OCI-LY7 (cell line): ENCODE results near the gene PLPP3. TPM values are rescaled to one million over a fixed set of nuclear protein-coding genes. Genes with fewer than 3 reads are reported as not detected.
"Not testable (repeated sequence)": the region's sequence is repeated elsewhere in the genome, so short reads cannot be mapped to it uniquely, and the experiment has no call there.

Source experiments
- BruUV-seq: library from RNA; stranded (reverse); fragments of 400-500 nt; replicated peaks from 2 replicates; lab custom pipeline; 2021; lab: Mats Ljungman, UMichigan
- CTCF ChIA-PET: fragments of 300-600 bp; sonication (Branson Sonifier 250); formaldehyde crosslinking; loops from one replicate; lab custom pipeline; 2022; ENCODE audit warnings: antibody characterized with exemption; ENCODE audit not compliant: unreplicated experiment; lab: Charles Lee
- POLR2A ChIA-PET: fragments of 300-600 bp; sonication (Branson Sonifier 250); formaldehyde crosslinking; loops from one replicate; lab custom pipeline; 2022; ENCODE audit warnings: antibody characterized with exemption; lab: Charles Lee
- DNase-seq: peaks from one replicate; pipeline ENCODE4 v3.0.0-alpha.2; 2015; ENCODE audit warnings: low spot score
- H2AFZ ChIP-seq: fragments of 200-600 bp; sonication (generic), shearing (Covaris generic); 2 replicates; pipeline ENCODE4 v1.6.1; 2014; ENCODE audit warnings: mild to moderate bottlenecking, antibody characterized with exemption, low read length, moderate library complexity
- H3K27ac ChIP-seq: fragments of 200-600 bp; sonication (generic); 2 replicates; pipeline ENCODE4 v1.5.1; 2014; ENCODE audit warnings: mixed run types, low read depth, mild to moderate bottlenecking, moderate library complexity, low read length, inconsistent platforms; ENCODE audit not compliant: poor library complexity, severe bottlenecking
- H3K36me3 ChIP-seq: fragments of 200-600 bp; sonication (generic); 2 replicates; pipeline ENCODE4 v1.6.1; 2014; ENCODE audit warnings: mild to moderate bottlenecking, antibody characterized with exemption, low read length, moderate library complexity, mixed read lengths; ENCODE audit not compliant: insufficient read depth
- H3K4me1 ChIP-seq: fragments of 200-600 bp; sonication (generic); 2 replicates; pipeline ENCODE4 v1.5.1; 2014; ENCODE audit warnings: mild to moderate bottlenecking, low read length; ENCODE audit not compliant: insufficient read depth, poor library complexity, severe bottlenecking
- H3K4me2 ChIP-seq: fragments of 200-600 bp; sonication (generic); 2 replicates; pipeline ENCODE4 v1.6.1; 2014; ENCODE audit warnings: mild to moderate bottlenecking, low read length
- H3K4me3 ChIP-seq: fragments of 200-600 bp; sonication (generic); 2 replicates; pipeline ENCODE4 v1.5.1; 2014; ENCODE audit warnings: mild to moderate bottlenecking, low read depth, low read length; ENCODE audit not compliant: poor library complexity, severe bottlenecking
- H3K79me2 ChIP-seq: fragments of 200-600 bp; sonication (generic); 2 replicates; pipeline ENCODE4 v1.6.1; 2016; ENCODE audit warnings: low read depth, mild to moderate bottlenecking, low read length, moderate library complexity, mixed read lengths; ENCODE audit not compliant: insufficient read depth
- H3K9me2 ChIP-seq: fragments of 200-600 bp; sonication (generic); 2 replicates; pipeline ENCODE4 v1.6.1; 2016; ENCODE audit warnings: mild to moderate bottlenecking, low read length, mixed read lengths; ENCODE audit not compliant: insufficient read depth
- H3K9me3 ChIP-seq: fragments of 200-600 bp; sonication (generic); 2 replicates; pipeline ENCODE4 v1.6.1; 2014; ENCODE audit warnings: mild to moderate bottlenecking, mixed run types, low read length, mixed read lengths
- H4K20me1 ChIP-seq: fragments of 200-600 bp; sonication (generic); 2 replicates; pipeline ENCODE4 v1.6.1; 2014; ENCODE audit warnings: mild to moderate bottlenecking, antibody characterized with exemption, low read length, moderate library complexity, mixed read lengths; ENCODE audit not compliant: insufficient read depth
- EZH2phosphoT487 ChIP-seq: fragments of 200-600 bp; sonication (generic); IDR thresholded peaks from 2 replicates; pipeline ENCODE4 v1.6.1; 2018; ENCODE audit warnings: low read depth, borderline replicate concordance, mild to moderate bottlenecking, mixed run types, antibody characterized with exemption, low read length, moderate library complexity, mixed read lengths
- intact Hi-C: fragments of 100-400 bp; cut with micrococcal nuclease; formaldehyde crosslinking; loops from one replicate; pipeline ENCODE4 v1.10.0; 2022; ENCODE audit not compliant: unreplicated experiment
- total RNA-seq, 2 experiments: library from RNA; depleted of rRNA in 1 of 2; stranded (reverse); fragments of >200 nt in 1 of 2; shearing (Covaris generic) in 1 of 2; gene quantifications; 2 replicates each; pipeline ENCODE4 v1.2.3, GENCODE V29; 2014 to 2022
- TF ChIP-seq, protein P1 (sequence below): fragments of 200-600 bp; sonication (generic); conservative IDR thresholded peaks from 2 replicates; pipeline ENCODE4 v1.5.1; 2014; ENCODE audit warnings: mild to moderate bottlenecking, antibody characterized with exemption, low read length, moderate library complexity, mixed read lengths

PLPP3 gene
- total RNA-seq, 2 experiments from 2014 or later: 0.92 to 1.7 TPM

DNA sequence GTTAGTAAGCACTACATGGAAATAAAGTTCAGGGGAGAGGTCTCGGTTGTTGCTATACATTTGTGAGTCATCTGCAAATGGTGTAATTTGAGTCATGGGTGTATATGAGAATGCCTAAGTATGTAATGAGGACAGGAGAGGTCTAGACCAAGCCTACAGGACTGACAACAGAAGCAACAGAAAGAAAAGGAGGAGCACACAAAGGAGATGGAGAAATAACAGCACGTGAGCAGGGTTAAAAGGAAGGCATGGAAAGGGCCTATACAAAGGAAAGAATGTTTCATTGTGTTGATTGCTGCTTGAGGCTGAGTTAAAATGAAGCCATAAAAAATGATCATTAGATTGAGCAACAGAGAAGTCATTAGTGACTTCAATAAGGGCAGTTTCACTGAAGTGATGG is 37.8 kb upstream of the PLPP3 start:
- CTCF ChIA-PET: no interaction called here
- DNase-seq: no peak
- no peaks in the 10 kb centered on the region for H4K20me1 ChIP-seq
- H2AFZ ChIP-seq: no peak overlapping the region
- no peaks in the 10 kb centered on the region for H3K9me3 ChIP-seq
- no peak overlapping the region for H3K4me3 ChIP-seq
- no peaks in the 10 kb centered on the region for H3K4me1 ChIP-seq
- H3K9me2 ChIP-seq: no peaks in the 10 kb centered on the region
- H3K4me2 ChIP-seq: no peak overlapping the region
- POLR2A ChIA-PET: no interaction called here
- BruUV-seq: no TSS peak
- intact Hi-C loops: no loop called here
- H3K27ac ChIP-seq: no peak overlapping the region
- H3K79me2 ChIP-seq: no peaks in the 10 kb centered on the region
- TF ChIP-seq, protein P1, sequence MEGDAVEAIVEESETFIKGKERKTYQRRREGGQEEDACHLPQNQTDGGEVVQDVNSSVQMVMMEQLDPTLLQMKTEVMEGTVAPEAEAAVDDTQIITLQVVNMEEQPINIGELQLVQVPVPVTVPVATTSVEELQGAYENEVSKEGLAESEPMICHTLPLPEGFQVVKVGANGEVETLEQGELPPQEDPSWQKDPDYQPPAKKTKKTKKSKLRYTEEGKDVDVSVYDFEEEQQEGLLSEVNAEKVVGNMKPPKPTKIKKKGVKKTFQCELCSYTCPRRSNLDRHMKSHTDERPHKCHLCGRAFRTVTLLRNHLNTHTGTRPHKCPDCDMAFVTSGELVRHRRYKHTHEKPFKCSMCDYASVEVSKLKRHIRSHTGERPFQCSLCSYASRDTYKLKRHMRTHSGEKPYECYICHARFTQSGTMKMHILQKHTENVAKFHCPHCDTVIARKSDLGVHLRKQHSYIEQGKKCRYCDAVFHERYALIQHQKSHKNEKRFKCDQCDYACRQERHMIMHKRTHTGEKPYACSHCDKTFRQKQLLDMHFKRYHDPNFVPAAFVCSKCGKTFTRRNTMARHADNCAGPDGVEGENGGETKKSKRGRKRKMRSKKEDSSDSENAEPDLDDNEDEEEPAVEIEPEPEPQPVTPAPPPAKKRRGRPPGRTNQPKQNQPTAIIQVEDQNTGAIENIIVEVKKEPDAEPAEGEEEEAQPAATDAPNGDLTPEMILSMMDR: no peak
- no peak for TF ChIP-seq EZH2phosphoT487
- H3K36me3 ChIP-seq: no peaks in the 10 kb centered on the region

DNA sequence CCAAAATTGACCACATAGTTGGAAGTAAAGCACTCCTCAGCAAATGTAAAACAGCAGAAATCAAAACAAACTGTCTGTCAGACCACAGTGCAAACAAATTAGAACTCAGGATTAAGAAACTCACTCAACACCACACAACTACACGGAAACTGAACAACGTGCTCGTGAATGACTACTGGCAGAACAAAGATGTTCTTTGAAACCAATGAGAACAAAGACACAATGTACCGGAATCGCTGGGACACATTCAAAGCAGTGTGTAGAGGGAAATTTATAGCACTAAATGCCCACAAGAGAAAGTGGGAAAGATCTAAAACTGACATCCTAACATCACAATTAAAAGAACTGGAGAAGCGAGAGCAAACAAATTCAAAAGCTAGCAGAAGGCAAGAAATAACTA is 31.4 kb upstream of the PLPP3 start:
- H3K36me3 ChIP-seq, POLR2A ChIA-PET, CTCF ChIA-PET, H4K20me1 ChIP-seq, BruUV-seq, H3K4me3 ChIP-seq, H3K4me1 ChIP-seq, intact Hi-C loops, H3K4me2 ChIP-seq, H3K27ac ChIP-seq, DNase-seq, H2AFZ ChIP-seq, H3K79me2 ChIP-seq, H3K9me3 ChIP-seq, H3K9me2 ChIP-seq: not testable (repeated sequence)

DNA sequence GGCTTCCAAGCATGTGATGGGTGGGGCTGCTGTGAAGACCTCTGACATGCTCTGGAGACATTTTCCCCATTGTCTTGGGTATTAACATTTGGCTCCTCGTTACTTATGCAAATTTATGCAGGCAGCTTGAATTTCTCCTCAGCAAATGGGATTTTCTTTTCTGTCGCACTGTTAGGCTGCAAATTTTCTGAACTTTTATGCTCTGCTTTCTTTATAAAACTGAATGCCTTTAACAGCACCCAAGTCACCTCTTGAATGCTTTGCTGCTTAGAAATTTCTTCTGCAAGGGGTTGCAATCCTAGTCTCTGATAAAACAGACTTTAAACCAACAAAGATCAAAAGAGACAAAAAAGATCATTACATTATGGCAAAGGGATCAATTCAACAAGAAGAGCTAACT is 30.7 kb upstream of the PLPP3 start:
- H3K9me2 ChIP-seq, H3K79me2 ChIP-seq, H3K9me3 ChIP-seq, H3K4me3 ChIP-seq, POLR2A ChIA-PET, H3K4me1 ChIP-seq, H3K27ac ChIP-seq, H2AFZ ChIP-seq, CTCF ChIA-PET, intact Hi-C loops, BruUV-seq, H3K4me2 ChIP-seq, H3K36me3 ChIP-seq, DNase-seq, H4K20me1 ChIP-seq: not testable (repeated sequence)

GRCh38 chr1:56595397-56596191 is 16.2 kb upstream of the PLPP3 start:
- H3K4me1 ChIP-seq, H3K36me3 ChIP-seq, intact Hi-C loops, H3K9me2 ChIP-seq, H3K27ac ChIP-seq, H3K4me2 ChIP-seq, H4K20me1 ChIP-seq, H2AFZ ChIP-seq, DNase-seq, POLR2A ChIA-PET, CTCF ChIA-PET, H3K79me2 ChIP-seq, H3K4me3 ChIP-seq, BruUV-seq, H3K9me3 ChIP-seq: not testable (repeated sequence)
